ENCODE measurements around the gene IGFN1. TPM values are rescaled to one million over a fixed set of nuclear protein-coding genes. Genes with fewer than 3 reads are reported as not detected.

The IGFN1 gene
- total RNA-seq, 3 donors from 2014 or later (not counting 1 experiment from before 2014, with no cell fraction given), result not detected

- no peak overlapping the region for H3K27ac ChIP-seq (ENCODE audit: low read length)
- ATAC-seq (no peak), DNase-seq (no peak)
- H3K9me3 Mint-ChIP-seq, result no peaks in the 10 kb centered on the region
- H3K36me3 ChIP-seq (ENCODE audit: control insufficient read depth, insufficient read depth, low read length), result peaks cover 24% of the 10 kb centered on the region
- H3K4me3 ChIP-seq (ENCODE audit: low read length), result no peak overlapping the region
- no peak overlapping the region for H3K4me3 Mint-ChIP-seq
- H3K27me3 ChIP-seq (ENCODE audit: control insufficient read depth, insufficient read depth, low read length), result no peaks in the 10 kb centered on the region
- TF ChIP-seq CTCF (IDR thresholded peaks at IDR 0.05), result no peak
- H3K4me1 Mint-ChIP-seq, result no peaks in the 10 kb centered on the region
- H3K27me3 Mint-ChIP-seq (ENCODE audit: low read depth in 2 of 2), result no peaks in the 10 kb centered on the region
- H3K36me3 Mint-ChIP-seq, result peaks cover 7% of the 10 kb centered on the region
- H3K4me1 ChIP-seq (ENCODE audit: control insufficient read depth, insufficient read depth, low read length), result no peaks in the 10 kb centered on the region
- WGBS (ENCODE audit: insufficient coverage), result 95% methylated on average over 3 of the region's 3 CpGs
- H3K27ac Mint-ChIP-seq, result no peak overlapping the region
- no peaks in the 10 kb centered on the region for H3K9me3 ChIP-seq (ENCODE audit: control insufficient read depth, insufficient read depth, low read length)
- intact Hi-C loops (cut with micrococcal nuclease), result no loop called here
Measured at GRCh38 chr1:201145132-201145531, 45.5 kb upstream of the IGFN1 start.

GRCh38 chr1:201145816-201146215 lies 44.8 kb upstream of the IGFN1 start:
- Mint-ChIP-seq H3K36me3 (peaks cover 7% of the 10 kb centered on the region), H3K27me3 (ENCODE audit: low read depth in 2 of 2) (no peaks in the 10 kb centered on the region), H3K27ac (no peak overlapping the region), H3K4me3 (no peak overlapping the region), H3K4me1 (no peaks in the 10 kb centered on the region), H3K9me3 (no peaks in the 10 kb centered on the region)
- ATAC-seq, result no peak
- Histone ChIP-seq H3K9me3 (ENCODE audit: control insufficient read depth, insufficient read depth, low read length) (no peaks in the 10 kb centered on the region), H3K4me3 (ENCODE audit: low read length) (no peak overlapping the region), H3K27ac (ENCODE audit: low read length) (no peak overlapping the region), H3K36me3 (ENCODE audit: control insufficient read depth, insufficient read depth, low read length) (peaks cover 24% of the 10 kb centered on the region), H3K27me3 (ENCODE audit: control insufficient read depth, insufficient read depth, low read length) (no peaks in the 10 kb centered on the region), H3K4me1 (ENCODE audit: control insufficient read depth, insufficient read depth, low read length) (no peaks in the 10 kb centered on the region)
- intact Hi-C loops (cut with micrococcal nuclease), result no loop called here
- TF ChIP-seq CTCF (IDR thresholded peaks at IDR 0.05), result no peak
- no peak for DNase-seq
- 94% methylated on average over 7 of the region's 7 CpGs for WGBS (ENCODE audit: insufficient coverage)

- Histone ChIP-seq H3K27ac (ENCODE audit: low read length) (no peak overlapping the region), H3K4me3 (ENCODE audit: low read length) (no peak overlapping the region), H3K27me3 (ENCODE audit: control insufficient read depth, insufficient read depth, low read length) (no peaks in the 10 kb centered on the region), H3K4me1 (ENCODE audit: control insufficient read depth, insufficient read depth, low read length) (no peaks in the 10 kb centered on the region), H3K36me3 (ENCODE audit: control insufficient read depth, insufficient read depth, low read length) (peaks cover 24% of the 10 kb centered on the region), H3K9me3 (ENCODE audit: control insufficient read depth, insufficient read depth, low read length) (no peaks in the 10 kb centered on the region)
- TF ChIP-seq CTCF (IDR thresholded peaks at IDR 0.05), result no peak
- DNase-seq, result no peak
- H3K9me3 Mint-ChIP-seq, result no peaks in the 10 kb centered on the region
- intact Hi-C loops (cut with micrococcal nuclease), result no loop called here
- no peak overlapping the region for H3K4me3 Mint-ChIP-seq
- peaks cover 0 to 5% of the 10 kb centered on the region in 2 donors for H3K4me1 Mint-ChIP-seq
- no peaks in the 10 kb centered on the region for H3K27me3 Mint-ChIP-seq (ENCODE audit: low read depth in 2 of 2)
- ATAC-seq, result no peak
- 95% methylated on average over 16 of the region's 17 CpGs for WGBS (ENCODE audit: insufficient coverage)
- H3K27ac Mint-ChIP-seq, result no peak overlapping the region
- peaks cover 7% of the 10 kb centered on the region for H3K36me3 Mint-ChIP-seq
Measured at GRCh38 chr1:201146626-201147390, 43.8 kb upstream of the IGFN1 start.
